NCI-H1048 (cell line): Measurements from ENCODE around the gene MS4A14.
"Not testable (repeated sequence)": the region's sequence is repeated elsewhere in the genome, so short reads cannot be mapped to it uniquely, and the experiment has no call there.

ENCODE experiments used
- DNase-seq: peaks from one replicate; lab custom pipeline; 2025; lab: John Stamatoyannopoulos, UW

Gene MS4A14

GRCh38 chr11:60389279-60389910 lies 6.9 kb upstream of the MS4A14 start:
- DNase-seq: no peak

- DNase-seq: no peak
These were observed 5.8 kb upstream of the MS4A14 start for GRCh38 chr11:60390419-60390818.

- no peak for DNase-seq
These were observed 3.9 kb upstream of the MS4A14 start for GRCh38 chr11:60392361-60392760.

GRCh38 chr11:60393016-60393415 lies 3.2 kb upstream of the MS4A14 start:
- DNase-seq: no peak

- DNase-seq: no peak
These were observed 1.4 kb upstream of the MS4A14 start for GRCh38 chr11:60394666-60395380.

GRCh38 chr11:60396799-60397198 lies 540 bp downstream of the MS4A14 start:
- DNase-seq: no peak

GRCh38 chr11:60420015-60420414 lies 23.8 kb downstream of the MS4A14 start:
- DNase-seq: no peak

GRCh38 chr11:60422609-60423008 lies 26.4 kb downstream of the MS4A14 start:
- no peak for DNase-seq

- DNase-seq: no peak
These were observed 32.3 kb downstream of the MS4A14 start for GRCh38 chr11:60428517-60428916.

GRCh38 chr11:60429272-60429671 lies 33.0 kb downstream of the MS4A14 start, which contains the start of gene MS4A5:
Gene MS4A5 (plus strand): TSS chr11:60429572. CDS start chr11:60429675, 103 bp downstream.
- no peak for DNase-seq

- no peak for DNase-seq
These were observed 35.0 kb downstream of the MS4A14 start for GRCh38 chr11:60431251-60431650.

GRCh38 chr11:60433401-60433800 lies 37.1 kb downstream of the MS4A14 start:
- DNase-seq: no peak

GRCh38 chr11:60447070-60447469 lies 50.8 kb downstream of the MS4A14 start:
- no peak for DNase-seq

GRCh38 chr11:60447846-60448245 lies 51.6 kb downstream of the MS4A14 start:
- DNase-seq: no peak

- not testable (repeated sequence) for DNase-seq
These were observed 54.9 kb downstream of the MS4A14 start for GRCh38 chr11:60451185-60451584.

- no peak for DNase-seq
These were observed 58.0 kb downstream of the MS4A14 start for GRCh38 chr11:60454212-60454611.

GRCh38 chr11:60455531-60456042 lies 59.3 kb downstream of the MS4A14 start, which contains the start of gene MS4A1:
Gene MS4A1 (plus strand): TSS chr11:60455847. CDS start chr11:60462375, 6,528 bp downstream.
- no peak for DNase-seq

- DNase-seq: no peak
These were observed 61.3 kb downstream of the MS4A14 start for GRCh38 chr11:60457576-60457975.

- DNase-seq: no peak
These were observed 63.1 kb downstream of the MS4A14 start for GRCh38 chr11:60459345-60459744.
